Fibroblast of pulmonary artery (primary cell): ENCODE data around the gene ZNF532.

Experiments used
- DNase-seq: peaks from one replicate; pipeline ENCODE4 v3.0.0-alpha.2; 2010; ENCODE audit warnings: low read depth
- H3K4me3 ChIP-seq: replicated peaks from 2 replicates; pipeline ENCODE4 v1.5.1; 2011; ENCODE audit warnings: low read depth, mild to moderate bottlenecking, control low read depth, low read length, moderate library complexity
- CTCF ChIP-seq: IDR thresholded peaks from 2 replicates; pipeline ENCODE4 v1.5.1; 2011; ENCODE audit warnings: mild to moderate bottlenecking, control low read depth, low read length, inconsistent platforms; ENCODE audit errors: missing control alignments

The ZNF532 gene

GRCh38 chr18:59026831-59027410 is 162.2 kb downstream of the ZNF532 start:
- DNase-seq = no peak
- H3K4me3 ChIP-seq = no peak overlapping the region
- no peak for TF ChIP-seq CTCF

GRCh38 chr18:59029663-59030429 is 165.2 kb downstream of the ZNF532 start:
- DNase-seq = no peak
- H3K4me3 ChIP-seq = no peak overlapping the region

GRCh38 chr18:59032308-59032707 is 167.6 kb downstream of the ZNF532 start:
- no peak overlapping the region for H3K4me3 ChIP-seq
- no peak for DNase-seq
- no peak for TF ChIP-seq CTCF

More at GRCh38 chr18:59029663-59030429, 165.2 kb downstream of the ZNF532 start:
- no peak for TF ChIP-seq CTCF

- peak; percentile 17 for DNase-seq
- no peak overlapping the region for H3K4me3 ChIP-seq
Measured at GRCh38 chr18:59033359-59033758, 168.7 kb downstream of the ZNF532 start.

GRCh38 chr18:59033974-59034373 is 169.3 kb downstream of the ZNF532 start:
- TF ChIP-seq CTCF = no peak
- no peak overlapping the region for H3K4me3 ChIP-seq
- DNase-seq = no peak

More at GRCh38 chr18:59033359-59033758, 168.7 kb downstream of the ZNF532 start:
- no peak for TF ChIP-seq CTCF

GRCh38 chr18:59035591-59035990 is 170.9 kb downstream of the ZNF532 start:
- no peak overlapping the region for H3K4me3 ChIP-seq
- DNase-seq = no peak
- TF ChIP-seq CTCF = no peak
